ENCODE data around the gene CGNL1.

DNA sequence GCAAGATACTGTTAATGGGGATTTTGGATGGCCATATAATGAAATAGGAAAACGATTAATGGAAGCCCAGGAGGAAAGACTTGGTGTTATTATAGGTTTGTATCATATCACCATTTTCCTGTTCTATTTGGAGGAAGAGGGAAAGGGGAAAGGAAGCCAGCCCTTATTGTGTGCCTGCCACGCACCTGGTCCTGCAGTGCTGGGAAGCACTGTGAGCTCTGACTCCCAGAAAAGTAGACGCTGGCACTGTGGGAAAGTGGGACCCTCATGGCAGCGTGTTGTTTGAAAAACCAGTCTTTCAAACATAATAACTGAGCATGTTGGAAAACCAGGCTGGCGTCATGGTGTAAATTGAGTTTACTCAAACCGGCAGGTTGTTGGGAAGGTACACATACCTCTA, 22.0 kb downstream of the CGNL1 start:
- TF ChIP-seq ZBTB7A (IDR thresholded peaks at IDR 0.05; ENCODE audit: low read depth) (no peak), CEBPB (IDR thresholded peaks at IDR 0.05) (no peak), EP300 (IDR thresholded peaks at IDR 0.05; ENCODE audit: borderline replicate concordance) (no peak), TAF1 (IDR thresholded peaks at IDR 0.05; ENCODE audit: low read depth) (no peak), YY1 (IDR thresholded peaks at IDR 0.05; ENCODE audit: low read depth) (no peak), TEAD4 (IDR thresholded peaks at IDR 0.05) (no peak), FOXM1 (IDR thresholded peaks at IDR 0.05; ENCODE audit: borderline replicate concordance, low read depth) (no peak)
- TF ChIP-seq, protein P1, sequence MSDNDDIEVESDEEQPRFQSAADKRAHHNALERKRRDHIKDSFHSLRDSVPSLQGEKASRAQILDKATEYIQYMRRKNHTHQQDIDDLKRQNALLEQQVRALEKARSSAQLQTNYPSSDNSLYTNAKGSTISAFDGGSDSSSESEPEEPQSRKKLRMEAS (IDR thresholded peaks at IDR 0.05) = no peak
